Measurements from ENCODE around the gene RAPGEF1. TPM values are rescaled to one million over a fixed set of nuclear protein-coding genes. Genes with fewer than 3 reads are reported as not detected.

RAPGEF1 gene
- total and polyA plus RNA-seq, 9 of the 15 experiments (the other 6 are each of a cell fraction or from before 2014, with no cell fraction given): 0.06 to 44.1 (median 19.9) TPM

- TF ChIP-seq, protein P1, sequence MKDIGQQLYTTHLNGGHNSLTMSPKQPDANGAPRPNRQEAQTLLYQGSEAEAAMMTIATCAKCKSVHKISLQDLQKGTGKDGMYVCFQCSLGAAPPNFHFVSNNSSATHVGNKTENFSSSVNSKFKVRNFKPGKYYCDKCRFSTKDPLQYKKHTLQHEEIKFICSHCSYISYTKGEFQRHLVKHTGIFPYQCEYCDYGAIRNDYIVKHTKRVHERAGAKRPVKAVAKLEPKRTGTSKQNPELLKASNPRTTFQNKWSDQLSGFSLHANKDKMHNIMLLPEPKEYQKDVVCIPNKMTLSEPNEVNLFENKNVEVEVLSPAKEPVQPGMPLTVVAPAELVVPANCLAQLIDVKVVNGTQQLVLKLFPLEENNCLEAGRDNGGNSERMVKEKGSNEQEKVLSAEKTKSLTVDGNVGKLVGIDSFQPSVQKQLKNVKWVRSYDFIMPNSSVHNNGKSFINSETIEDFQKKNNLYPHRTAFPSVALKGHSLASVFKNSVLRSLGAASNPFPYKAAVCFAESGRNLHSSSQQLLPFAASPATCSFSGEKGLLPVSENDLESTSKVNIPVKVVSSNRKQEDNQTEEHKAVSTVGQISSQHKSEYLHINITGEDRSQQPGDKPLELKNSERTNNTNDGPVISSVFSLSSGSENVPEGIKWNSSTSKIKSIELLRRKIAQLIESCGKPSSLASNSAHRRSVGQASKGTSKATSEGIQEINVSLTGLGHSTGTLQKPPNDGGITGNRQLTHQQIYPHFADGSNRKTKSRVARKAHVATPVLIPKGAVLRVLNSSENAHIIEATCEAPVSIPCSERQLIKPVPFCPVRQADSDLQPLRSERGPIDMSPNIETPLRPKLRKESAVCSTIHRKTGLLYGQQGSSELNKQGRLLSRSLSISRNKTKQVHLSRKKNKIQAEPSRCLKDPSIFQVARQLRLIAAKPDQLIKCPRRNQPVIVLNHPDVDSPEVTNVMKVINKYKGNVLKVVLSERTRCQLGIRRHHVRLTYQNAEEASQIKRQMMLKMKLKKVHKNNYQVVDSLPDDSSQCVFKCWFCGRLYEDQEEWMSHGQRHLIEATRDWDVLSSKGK (CRISPR knock-in tag; IDR thresholded peaks at IDR 0.05): no peak
- TF ChIP-seq ZBTB7A (IDR thresholded peaks at IDR 0.05; ENCODE audit: borderline replicate concordance, control insufficient read depth, low read depth, low read length) (peak; percentile 45; the same call in 1 of the 2 replicates), ERF (CRISPR knock-in tag; IDR thresholded peaks at IDR 0.05) (no peak), BRF1 (IDR thresholded peaks at IDR 0.05; ENCODE audit: borderline replicate concordance, extremely low read depth, insufficient read length) (no peak), RUNX1 (IDR thresholded peaks at IDR 0.05; ENCODE audit: low read depth) (no peak), HDAC2 (IDR thresholded peaks at IDR 0.05) (0 out of 2 replicates have a peak, but pooled peaks have one; percentile 41), RBM14 (IDR thresholded peaks at IDR 0.05; ENCODE audit: borderline replicate concordance, insufficient read depth, low read depth, low read length) (no peak), ZNF766 (CRISPR knock-in tag; conservative IDR thresholded peaks at IDR 0.05) (no peak), HOXB6 (CRISPR knock-in tag; IDR thresholded peaks at IDR 0.05; ENCODE audit: borderline replicate concordance) (no peak), CEBPG (CRISPR knock-in tag; IDR thresholded peaks at IDR 0.05) (no peak), CEBPG (tag; conservative IDR thresholded peaks at IDR 0.05 in 1 of 2, IDR thresholded peaks at IDR 0.05 in 1 of 2) (no peak), ZNF133 (CRISPR knock-in tag; IDR thresholded peaks at IDR 0.05) (no peak), NFIX (CRISPR knock-in tag; IDR thresholded peaks at IDR 0.05; ENCODE audit: low read depth) (no peak), ZNF212 (CRISPR knock-in tag; IDR thresholded peaks at IDR 0.05) (no peak), ZNF239 (CRISPR knock-in tag; IDR thresholded peaks at IDR 0.05) (no peak), STAT5B (CRISPR knock-in tag; IDR thresholded peaks at IDR 0.05) (no peak), RB1 (IDR thresholded peaks at IDR 0.05; ENCODE audit: low read depth) (peak; percentile 88; the same call in 1 of the 2 replicates), EP300 (IDR thresholded peaks at IDR 0.05; ENCODE audit: low read length) (no peak), CTCF (IDR thresholded peaks at IDR 0.05 in 2 of 3, conservative IDR thresholded peaks at IDR 0.05 in 1 of 3; ENCODE audit: insufficient read depth in 2 of 3, low read depth in 1 of 3, low read length in 3 of 3) (peak; percentile 79 to 98 (median 92)), BCOR (IDR thresholded peaks at IDR 0.05) (peak; percentile 80), PML (IDR thresholded peaks at IDR 0.05; ENCODE audit: low read length) (no peak)
- TF ChIP-seq, protein P2, sequence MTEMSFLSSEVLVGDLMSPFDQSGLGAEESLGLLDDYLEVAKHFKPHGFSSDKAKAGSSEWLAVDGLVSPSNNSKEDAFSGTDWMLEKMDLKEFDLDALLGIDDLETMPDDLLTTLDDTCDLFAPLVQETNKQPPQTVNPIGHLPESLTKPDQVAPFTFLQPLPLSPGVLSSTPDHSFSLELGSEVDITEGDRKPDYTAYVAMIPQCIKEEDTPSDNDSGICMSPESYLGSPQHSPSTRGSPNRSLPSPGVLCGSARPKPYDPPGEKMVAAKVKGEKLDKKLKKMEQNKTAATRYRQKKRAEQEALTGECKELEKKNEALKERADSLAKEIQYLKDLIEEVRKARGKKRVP (CRISPR knock-in tag; IDR thresholded peaks at IDR 0.05): no peak
- TF ChIP-seq, protein P3, sequence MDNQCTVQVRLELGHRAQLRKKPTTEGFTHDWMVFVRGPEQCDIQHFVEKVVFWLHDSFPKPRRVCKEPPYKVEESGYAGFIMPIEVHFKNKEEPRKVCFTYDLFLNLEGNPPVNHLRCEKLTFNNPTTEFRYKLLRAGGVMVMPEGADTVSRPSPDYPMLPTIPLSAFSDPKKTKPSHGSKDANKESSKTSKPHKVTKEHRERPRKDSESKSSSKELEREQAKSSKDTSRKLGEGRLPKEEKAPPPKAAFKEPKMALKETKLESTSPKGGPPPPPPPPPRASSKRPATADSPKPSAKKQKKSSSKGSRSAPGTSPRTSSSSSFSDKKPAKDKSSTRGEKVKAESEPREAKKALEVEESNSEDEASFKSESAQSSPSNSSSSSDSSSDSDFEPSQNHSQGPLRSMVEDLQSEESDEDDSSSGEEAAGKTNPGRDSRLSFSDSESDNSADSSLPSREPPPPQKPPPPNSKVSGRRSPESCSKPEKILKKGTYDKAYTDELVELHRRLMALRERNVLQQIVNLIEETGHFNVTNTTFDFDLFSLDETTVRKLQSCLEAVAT (IDR thresholded peaks at IDR 0.05): no peak
Observed at GRCh38 chr9:131762356-131762932, 22.6 kb upstream of the RAPGEF1 start (continued).
